DMS53 (cell line): Measurements from ENCODE around the gene TMEM145.

Experiments
- DNase-seq: peaks from one replicate; lab custom pipeline; 2025; lab: John Stamatoyannopoulos, UW

Gene TMEM145

DNA sequence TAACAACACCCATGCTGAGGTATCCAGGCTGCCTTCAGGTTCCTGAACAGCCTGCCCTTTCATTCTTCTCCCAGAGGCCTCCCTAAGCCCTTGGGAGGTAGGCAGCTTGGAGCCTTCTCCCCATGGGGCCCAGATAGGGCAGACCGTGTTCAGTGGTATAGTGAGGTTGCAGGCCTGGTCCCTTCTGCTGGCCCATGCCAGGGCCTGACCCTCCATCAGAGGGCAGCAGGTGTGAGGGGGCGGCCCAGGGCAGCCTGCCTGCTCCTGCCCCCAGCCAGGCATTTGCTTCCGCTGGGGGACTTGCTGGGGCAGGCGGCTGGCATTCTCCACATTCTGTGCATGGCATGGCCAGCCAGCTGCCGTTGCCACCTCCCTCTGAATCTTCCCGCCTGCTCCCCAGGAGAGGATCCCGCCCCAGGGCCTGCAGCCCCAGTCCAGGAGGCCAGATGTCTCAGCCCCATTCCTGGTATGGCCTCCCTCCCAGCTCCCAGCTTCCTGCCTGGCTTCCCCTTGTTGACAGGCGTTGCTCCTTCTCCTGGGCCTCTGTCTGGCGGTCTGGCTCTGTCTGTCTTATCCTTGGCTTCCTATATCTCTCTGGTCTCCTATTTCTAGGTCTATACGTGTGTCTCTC is 35.2 kb upstream of the TMEM145 start:
- peak; percentile 45 for DNase-seq

DNA sequence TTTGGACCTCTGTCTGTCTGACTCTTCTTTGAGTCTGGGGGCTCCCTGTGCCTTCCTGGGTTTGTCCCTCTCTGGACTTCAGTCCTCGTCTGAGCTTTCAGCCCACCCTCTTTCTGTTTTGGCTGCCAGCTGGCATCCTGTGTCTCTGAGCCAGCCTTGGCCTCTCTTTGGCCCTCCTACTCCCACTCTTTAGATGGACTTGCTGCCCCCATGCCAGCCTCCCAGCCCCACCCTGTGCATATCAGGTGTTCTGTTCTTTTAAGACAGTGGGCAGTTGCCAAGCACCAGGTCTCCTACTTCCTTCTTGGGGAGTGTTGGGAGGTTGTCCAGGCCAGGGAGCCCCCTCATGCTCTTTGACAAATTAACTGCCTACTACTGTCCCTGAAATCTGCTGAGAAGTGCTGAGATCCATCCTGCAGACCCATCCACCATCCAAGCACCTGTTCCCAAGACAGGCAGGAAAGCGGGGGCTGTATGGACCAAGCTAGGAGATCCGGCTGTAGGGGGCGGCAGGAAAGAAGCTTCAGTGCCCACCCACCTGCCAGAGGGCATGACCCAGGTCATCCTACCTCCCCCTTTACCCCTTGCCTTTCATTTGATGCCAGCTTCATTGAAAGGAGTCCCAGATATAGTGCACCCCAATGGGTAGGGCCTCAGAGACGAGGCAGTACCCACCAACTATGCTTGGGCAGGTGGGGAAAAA is 34.5 kb upstream of the TMEM145 start:
- DNase-seq = no peak

DNA sequence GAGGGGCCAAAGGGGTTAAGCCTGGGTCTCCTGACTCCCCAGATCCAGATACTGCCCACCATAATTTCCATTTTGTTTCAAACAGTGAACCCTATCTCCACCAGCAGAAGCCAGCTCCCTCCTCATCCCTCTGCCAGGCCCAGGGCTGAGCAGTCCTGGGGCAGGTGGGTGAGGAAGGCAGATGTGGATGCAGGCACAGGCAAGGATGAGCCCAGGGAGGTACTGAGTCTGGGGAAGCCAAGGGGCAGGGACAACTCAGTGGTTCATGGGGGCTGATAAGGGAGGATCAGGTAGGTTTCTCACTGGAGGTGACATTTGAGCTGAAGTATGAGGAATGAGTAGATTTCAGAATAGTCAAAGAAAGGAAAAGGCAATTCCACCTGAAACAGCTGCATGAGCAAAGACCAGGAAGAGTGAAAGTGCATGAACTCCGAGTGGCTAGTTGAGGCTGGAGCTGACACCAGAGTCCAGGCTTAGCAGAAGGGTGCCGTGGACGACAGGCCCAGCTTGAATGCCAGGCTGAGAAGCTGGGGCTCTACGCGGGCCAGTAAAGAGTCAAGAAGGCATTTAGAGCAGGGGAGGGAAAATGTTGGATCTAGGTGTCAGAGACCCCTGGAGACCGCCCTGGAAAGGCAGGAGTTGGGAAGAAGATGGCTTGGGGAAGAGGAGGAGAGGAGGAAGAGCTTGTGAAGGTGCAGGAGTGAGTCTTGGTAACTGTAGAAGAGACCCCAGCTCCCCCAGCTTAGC is 33.8 kb upstream of the TMEM145 start:
- DNase-seq = peak; percentile 64

DNA sequence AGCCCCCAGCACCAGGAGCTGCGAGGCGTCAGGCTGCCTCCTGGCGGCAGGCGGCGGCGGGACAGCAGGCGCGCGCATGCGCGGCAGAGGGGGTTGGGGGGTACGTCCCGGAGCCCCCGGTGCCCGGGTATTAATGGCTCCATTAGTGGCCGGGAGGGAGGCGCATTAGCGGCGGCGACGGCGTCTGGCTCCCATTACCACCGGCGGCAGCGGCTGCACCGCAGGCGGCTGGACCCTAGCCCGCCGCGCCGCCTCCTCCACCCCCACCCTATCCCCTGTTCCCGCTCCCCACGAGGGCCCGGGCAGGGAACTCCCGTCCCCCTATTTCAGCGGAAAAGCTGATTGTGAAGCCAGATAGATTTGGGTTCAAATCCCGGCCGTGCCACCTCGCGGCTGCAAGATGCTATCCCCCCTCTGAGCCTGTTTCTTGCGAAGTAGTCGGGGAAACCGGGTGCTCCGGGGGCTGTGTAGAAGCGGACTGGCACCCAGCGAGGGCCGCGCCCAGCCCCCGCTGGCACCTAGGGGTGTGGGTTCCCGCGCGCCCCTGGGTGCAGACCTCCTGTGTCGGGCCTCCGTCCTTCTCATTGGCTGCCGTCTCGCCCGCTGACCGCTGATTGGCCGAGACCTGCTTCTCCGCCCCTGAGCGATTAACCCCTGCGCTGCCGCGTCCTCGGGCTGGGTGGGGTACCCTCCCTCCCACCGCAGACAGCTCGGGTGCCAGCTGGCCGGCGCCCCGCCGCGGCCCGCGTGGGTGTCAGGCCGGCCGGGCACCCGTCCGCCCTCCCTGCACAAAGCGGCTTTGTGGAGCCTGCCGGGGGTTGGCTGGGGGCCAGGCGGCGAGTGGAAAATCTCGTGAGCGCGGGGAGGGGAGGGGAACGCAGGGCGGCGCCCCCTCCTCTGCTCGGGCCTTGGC is 33.0 kb upstream of the TMEM145 start:
- peak; percentile 88 for DNase-seq

- no peak for DNase-seq
Observed at GRCh38 chr19:42280815-42281145, 32.3 kb upstream of the TMEM145 start.

- DNase-seq = no peak
Observed at GRCh38 chr19:42281146-42281826, 31.8 kb upstream of the TMEM145 start.

DNA sequence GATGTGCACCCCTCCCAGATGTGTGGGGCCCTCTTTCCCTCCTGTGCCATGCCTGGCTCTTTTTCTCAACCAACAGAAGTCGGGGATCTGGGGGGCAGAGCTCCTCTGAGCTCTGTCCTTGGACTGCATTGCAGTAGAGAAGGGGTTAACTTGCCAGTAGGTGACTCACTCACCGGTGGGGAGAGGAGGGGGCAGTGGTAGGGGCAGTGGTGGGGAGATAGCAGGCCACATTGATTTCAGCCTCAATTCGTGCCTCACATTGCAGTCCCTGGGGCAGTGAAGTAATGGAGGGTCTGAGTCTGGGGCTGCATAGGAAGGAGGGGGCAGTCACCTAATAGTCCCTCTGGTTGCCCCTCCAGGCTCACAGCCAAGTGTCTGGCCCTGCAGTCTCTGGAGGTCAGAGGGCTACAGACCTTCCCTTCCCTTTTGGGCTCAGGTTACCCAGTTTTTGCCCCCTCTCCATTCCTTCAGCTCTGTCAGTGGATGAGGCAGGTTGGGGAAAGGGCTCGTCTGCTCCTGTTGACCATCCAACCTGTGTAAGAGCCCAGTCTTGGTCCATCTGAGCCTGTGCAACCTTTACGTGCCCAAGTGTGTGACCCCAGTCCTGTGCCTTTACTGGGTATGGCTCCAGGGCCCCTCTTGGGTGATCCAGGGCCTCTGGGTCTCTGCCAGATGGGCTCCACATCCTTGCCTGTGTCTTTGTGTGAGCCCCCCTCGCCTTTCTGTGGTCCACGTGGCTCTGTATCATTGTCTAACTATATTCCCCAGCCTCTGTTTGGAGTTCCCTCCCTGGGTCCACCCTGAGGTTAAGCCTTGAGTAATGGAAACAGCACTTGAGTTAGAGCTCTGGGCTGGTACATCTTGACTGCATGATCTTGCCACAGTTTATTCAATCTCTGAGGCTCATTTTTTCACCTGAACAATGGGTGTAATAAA is 31.0 kb upstream of the TMEM145 start:
- peak; percentile 36 for DNase-seq

DNA sequence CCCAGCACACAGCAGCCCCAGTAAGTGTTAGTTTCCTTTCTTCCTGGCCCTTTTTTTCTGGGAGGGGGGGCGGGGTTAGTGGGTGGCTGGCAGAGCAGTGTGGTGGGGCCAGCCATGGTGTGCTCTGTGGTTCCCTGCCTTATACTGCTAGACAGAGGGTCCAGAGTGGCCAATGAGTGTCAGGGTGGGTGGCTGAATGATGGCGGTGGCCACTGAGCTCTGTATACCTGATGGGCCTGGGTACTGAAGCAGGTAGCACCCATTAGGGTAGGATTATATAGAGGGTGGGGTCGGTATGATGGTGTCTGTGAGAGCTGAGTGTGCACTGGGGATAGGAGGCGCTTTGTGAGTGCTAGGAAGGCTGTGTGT is 30.3 kb upstream of the TMEM145 start:
- DNase-seq = no peak

DNA sequence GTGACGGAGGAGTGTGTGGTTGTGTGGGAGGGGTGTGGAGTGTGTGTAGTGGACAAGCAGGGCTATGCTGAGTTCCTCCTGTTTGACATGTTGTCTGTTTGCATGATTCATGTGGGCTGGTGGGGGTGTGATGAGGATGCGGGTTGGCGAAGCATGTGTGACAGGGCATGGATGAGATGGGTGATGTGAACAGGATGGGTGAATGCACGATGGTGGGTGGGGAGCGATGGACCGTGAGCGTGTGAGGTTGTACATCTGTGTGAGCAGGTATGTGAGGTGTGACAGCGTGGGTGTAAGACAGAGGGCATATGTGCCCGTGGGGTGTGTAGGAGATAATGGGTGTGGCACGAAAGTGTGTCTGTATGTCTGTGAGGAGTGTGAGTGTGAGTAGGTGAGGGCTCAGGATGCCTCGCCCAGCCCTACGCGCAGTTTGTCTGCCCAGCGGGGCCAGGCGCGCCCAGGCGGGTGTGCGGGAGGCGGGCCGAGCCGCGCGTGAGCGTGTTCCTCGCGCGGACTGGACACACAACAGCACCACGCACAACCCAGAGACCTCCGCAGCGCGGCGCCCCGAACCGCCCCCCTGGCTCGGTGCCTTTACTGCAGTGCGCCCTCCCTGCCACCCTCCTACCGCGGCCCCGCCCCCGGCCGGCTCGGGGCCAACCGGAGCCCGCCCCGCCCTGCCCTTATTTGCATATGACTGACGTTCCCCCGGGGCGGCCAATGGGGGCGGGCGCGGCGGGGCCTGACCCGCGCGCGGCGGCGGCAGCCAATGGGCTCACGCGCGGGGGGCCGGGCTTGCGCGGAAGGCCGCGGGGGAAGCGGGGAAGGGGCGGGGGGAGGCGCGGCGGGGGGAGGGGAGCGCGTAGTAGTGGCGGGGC is 29.7 kb upstream of the TMEM145 start:
- peak; percentile 98 for DNase-seq

- peak; percentile 94 for DNase-seq
Observed at GRCh38 chr19:42284066-42284501, 29.0 kb upstream of the TMEM145 start.

GRCh38 chr19:42284591-42285341 is 28.3 kb upstream of the TMEM145 start:
- peak; percentile 54 for DNase-seq

GRCh38 chr19:42285541-42285941 is 27.6 kb upstream of the TMEM145 start:
- no peak for DNase-seq

- DNase-seq = no peak
Observed at GRCh38 chr19:42285988-42286348, 27.1 kb upstream of the TMEM145 start.

DNA sequence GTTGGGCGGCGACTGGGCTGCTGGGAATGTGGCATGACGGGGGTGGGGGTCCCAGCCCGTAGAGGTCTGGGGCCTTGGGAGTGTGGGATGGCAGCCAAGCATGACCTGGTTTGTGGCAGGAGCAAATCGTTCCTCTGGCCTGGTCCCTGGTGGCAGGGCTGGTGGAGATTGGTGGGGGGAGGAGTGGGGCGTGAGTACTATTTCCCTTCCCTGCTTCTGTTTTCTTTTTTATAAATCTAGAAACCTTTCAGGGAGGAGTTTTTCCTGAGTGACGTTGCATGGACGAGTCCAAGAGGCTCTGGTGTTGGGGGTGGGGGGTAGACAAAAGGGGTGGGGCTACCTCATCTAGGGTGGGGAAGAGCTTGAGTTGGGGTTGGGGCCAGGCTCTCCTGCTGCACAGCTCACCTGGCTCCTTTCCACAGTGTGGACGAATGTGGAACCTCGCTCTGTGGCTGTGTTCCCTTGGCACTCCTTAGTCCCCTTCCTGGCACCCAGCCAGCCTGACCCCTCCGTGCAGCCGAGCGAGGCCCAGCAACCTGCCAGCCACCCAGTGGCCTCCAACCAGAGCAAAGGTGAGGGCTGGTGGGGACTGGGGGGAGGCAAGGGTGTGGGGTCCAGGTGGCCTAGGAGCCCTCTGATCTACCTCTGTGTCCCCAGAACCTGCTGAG is 26.6 kb upstream of the TMEM145 start:
- no peak for DNase-seq

- no peak for DNase-seq
Observed at GRCh38 chr19:42287017-42287826, 25.9 kb upstream of the TMEM145 start.

- no peak for DNase-seq
Observed at GRCh38 chr19:42287827-42288107, 25.3 kb upstream of the TMEM145 start.

DNA sequence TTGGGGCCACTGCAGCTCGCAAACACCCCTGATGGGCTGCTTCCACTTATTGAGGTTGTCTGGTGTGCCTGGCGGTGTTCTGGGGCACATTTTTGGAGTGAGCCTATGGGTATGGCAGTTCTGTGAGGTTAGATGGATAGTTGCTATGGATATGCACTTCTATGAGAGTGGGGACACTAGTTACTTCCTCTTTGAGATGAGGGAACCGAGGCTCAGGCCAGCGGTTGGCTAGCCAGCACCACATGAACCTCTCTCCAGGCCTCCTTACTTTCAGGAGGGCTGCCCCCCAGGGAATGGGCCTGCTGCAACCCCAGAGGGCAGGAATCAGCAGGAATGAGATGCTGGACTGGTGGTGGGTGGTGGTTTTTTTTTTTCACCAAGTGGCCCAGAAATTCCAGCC is 24.7 kb upstream of the TMEM145 start:
- no peak for DNase-seq
